CMK (cell line): ENCODE results near the gene GPHN.
"Not testable (repeated sequence)": the region's sequence is repeated elsewhere in the genome, so short reads cannot be mapped to it uniquely, and the experiment has no call there.

Experiments used
- DNase-seq: peaks from one replicate; pipeline ENCODE4 v3.0.0-alpha.2; 2010; ENCODE audit warnings: low read depth

Gene GPHN

DNA sequence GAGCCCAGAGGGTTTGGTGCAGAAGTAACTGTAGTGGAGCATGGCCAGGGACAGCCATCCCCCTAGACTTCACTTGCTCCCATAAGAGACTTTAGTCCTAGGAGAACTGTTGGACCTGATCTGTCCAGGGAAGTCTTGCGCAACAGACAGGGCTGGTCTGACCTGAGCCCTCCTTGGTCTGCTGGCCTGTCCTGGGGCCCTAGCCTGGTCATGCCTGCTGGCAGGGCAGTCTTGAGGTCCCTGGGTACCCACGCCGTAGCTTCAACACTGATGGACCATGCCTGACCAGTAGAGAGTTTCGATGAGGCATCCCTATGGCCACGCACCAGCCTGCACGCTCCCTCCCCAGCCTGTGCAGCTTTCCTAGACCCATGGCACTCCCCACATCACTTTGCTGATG, 305.7 kb downstream of the GPHN start:
- no peak for DNase-seq

DNA sequence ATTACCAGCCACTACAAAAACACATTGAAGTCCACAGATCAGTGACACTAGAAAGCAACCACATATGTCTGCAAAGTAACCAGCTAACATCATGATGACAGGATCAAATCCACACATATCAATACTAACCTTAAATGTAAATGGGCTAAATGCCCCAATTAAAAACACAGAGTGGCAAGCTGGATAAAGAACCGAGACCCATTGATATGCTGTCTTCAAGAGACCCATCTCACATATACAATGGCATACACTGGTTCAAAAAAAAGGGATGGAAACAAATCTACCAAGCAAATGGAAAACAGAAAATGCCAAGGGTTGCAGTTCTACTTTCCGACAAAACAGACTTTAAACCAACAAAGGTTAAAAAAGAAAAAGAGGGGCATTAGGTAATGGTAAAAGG, 307.7 kb downstream of the GPHN start:
- no peak for DNase-seq

DNA sequence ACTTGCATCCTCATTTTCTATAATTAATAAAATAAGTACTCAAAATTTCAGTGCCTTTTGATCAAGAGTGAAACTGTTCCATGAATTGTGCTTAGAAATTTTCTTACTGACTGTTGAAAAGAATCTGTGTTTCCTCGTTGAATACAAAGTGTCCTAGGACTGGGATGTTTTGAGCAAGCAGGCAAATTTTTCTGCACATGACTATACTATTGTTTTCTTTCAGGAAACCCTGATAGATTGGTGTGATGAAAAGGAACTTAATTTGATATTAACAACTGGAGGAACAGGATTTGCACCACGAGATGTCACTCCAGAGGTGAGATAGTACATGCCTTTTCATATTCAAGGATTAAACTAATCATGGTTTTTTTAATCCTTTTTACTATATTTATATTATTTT, 316.3 kb downstream of the GPHN start:
- DNase-seq, result no peak

GRCh38 chr14:66827182-66827581, 319.2 kb downstream of the GPHN start:
- no peak for DNase-seq

GRCh38 chr14:66831173-66831572, 323.2 kb downstream of the GPHN start:
- no peak for DNase-seq

DNA sequence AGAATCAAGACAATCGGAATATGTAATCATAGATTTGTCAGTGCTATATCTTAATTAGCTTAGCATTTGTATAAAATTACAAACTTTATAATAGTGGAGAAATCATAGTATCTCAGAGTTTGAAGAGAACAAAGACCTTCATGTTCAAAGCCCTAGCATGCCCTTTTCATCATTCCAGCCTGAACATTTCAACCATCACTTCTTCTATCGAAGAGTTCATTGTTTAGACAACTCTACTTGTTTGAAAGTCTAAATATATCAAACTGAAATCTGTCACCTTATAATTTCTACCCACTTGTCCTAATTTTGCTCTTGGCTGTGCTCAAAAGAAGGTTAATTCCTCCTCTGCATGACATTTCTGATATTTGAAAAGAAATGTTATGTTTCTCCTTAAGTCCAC, 325.9 kb downstream of the GPHN start:
- no peak for DNase-seq

DNA sequence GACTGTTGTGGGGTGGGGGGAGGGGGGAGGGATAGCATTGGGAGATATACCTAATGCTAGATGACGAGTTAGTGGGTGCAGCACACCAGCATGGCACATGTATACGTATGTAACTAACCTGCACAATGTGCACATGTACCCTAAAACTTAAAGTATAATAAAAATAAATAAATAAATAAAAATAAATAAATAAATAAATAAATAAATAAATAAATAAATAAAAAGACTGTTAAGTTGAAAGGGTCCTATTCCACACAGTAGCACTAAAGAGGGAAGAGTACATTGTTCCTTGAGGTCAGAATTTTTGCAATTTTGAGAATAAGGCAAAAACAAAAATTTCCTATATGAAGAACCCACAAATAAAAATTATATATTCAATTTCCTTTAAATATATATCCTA, 329.5 kb downstream of the GPHN start:
- not testable (repeated sequence) for DNase-seq

- DNase-seq, result no peak
Measured at GRCh38 chr14:66842911-66843512, 335.1 kb downstream of the GPHN start.

DNA sequence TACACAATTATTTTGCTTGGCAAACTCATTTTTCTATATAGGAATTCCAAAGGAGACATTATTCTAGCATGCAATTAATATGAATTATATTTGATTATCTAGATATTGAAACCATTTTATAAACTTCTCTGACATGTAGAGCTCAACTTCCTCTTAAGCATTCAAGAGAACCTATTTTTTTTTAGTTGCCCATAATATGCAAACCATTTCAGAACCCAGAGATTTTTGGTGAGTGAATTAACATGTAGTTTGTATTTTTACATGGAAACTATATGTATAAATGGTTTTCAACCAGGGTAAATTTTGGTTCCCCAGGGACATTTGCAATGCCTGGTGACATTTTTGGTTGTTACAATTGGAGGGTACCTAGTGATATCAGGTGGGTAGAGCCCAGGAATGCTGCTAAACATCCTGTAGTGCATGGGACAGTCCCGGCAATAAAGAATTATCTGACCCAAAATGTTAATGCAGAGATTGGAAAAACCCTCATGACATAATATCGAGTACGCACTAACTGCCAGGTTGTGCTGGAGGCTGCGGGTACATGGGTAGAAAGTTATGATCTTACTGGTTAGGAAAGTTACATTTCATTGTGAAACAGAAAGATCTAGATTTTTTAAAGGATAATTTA, 342.4 kb downstream of the GPHN start:
- DNase-seq, result no peak

DNA sequence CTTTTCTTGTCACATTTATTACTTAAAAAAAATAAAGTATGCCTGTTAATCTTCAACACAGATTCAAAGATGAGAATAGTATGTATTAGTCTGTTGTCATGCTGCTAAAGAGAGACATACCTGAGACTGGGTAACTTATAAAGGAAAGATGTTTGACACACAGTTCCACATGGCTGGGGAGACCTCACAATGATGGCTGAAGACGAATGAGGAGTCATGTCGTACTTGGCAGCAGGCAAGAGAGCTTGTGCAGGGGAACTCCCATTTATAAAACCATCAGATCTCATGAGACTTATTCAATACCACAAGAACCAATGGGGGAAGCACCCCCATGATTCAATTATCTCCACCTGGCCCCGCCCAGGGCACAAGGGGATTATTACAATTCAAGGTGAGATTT, 345.4 kb downstream of the GPHN start:
- no peak for DNase-seq

DNA sequence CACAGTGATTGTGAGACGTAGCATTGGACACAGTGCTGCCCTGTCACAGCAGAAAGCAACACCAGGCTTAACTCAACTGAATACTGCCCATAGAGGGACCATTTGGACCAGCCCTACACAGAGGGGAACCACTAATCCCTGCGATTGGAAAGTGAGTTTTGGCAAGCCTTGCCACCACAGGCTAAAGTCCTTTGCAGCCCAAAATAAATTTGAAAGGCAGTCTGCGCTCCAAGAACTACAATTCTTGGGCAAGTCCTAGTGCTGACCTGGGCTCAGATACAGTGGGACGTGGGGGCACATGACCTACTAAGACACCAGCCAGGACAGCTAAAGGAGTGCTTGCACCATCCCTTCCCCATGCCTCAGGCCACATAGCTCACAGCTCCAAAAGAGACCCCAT, 349.9 kb downstream of the GPHN start:
- DNase-seq, result no peak

DNA sequence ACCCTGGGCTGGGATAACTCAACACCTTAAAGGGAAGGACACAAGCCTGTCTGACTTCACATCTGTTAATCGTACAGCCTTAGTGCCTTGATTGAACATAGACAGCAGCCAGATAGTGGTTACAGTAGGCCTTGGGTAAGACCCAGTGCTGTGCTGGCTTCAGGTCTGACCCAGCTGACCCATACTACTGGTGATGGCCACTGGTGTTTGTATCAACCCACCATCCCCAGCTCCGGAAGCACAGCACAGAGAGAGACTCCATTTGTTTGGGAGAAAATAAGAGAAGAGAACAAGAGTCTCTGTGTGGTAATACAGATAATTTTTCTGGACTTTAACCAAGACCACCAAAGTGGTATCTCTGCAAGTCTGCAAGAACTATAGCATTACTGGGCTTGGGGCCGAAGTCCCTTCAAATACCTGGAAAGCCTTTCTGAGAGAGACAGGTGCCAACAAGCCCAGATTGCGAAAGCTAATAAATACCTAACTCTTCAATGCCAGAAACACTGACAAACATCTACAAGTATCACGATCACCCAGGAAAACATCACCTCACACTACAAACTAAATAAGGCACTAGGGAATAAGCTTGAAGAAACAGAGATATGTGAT, 351.2 kb downstream of the GPHN start:
- no peak for DNase-seq

DNA sequence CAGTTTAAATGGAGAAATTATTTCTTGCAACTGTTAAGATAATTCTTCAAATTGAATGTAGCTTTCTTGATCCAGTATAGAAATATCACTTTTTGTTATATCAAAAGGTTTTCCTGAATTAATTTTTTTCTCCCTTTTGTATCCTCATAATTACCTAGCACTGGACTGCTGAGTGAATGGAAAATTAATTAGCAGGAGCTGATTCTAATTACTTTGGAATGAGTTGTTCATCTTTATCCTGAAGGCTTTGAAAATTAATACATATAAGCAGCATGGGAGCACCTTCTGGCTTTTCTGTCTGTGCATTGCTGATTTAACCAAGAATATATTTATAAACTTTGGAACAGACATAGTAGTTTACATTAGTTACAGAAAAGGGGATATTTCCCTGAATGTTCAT, 373.6 kb downstream of the GPHN start:
- no peak for DNase-seq

- DNase-seq, result no peak
Measured at GRCh38 chr14:66884149-66884548, 376.2 kb downstream of the GPHN start.

DNA sequence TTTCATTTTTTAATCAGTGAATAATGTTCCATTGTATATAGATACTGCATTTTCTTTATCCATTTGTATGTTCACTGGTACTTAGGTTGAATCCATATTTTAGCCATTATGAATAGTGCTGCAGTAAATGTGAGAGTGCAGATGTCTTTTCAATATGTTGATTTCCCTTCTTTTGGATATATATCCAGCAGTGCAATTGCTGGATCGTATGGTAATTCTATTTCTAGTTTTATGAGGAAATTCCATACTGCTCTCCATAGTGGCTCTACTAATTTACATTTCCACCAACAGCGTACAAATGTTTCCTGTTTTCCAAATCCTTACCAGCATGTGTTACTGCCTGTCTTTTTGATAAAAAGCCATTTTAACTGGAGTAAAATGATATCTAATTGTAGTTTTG, 392.8 kb downstream of the GPHN start:
- no peak for DNase-seq

GRCh38 chr14:66910311-66910840, 402.4 kb downstream of the GPHN start:
- no peak for DNase-seq

DNA sequence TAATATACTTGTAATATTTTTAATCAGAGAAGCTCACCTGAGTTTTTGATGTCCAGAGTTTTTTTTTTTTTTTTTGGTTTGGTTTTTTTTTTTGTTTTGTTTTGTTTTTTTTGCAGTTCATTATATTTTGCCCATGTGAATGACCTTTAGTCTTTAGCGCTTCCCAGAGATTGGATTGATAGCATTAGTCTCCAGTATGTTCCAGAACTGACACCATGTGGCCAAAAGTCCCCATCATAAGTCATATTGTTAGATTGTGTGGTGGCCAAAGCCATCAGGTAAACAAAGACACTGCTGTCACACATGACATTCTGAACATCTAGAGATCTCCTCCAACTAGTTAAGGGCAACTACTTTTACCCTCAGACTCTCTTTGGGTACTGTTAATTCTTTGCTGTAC, 408.5 kb downstream of the GPHN start:
- no peak for DNase-seq

- no peak for DNase-seq
Measured at GRCh38 chr14:66918527-66918926, 410.6 kb downstream of the GPHN start.

DNA sequence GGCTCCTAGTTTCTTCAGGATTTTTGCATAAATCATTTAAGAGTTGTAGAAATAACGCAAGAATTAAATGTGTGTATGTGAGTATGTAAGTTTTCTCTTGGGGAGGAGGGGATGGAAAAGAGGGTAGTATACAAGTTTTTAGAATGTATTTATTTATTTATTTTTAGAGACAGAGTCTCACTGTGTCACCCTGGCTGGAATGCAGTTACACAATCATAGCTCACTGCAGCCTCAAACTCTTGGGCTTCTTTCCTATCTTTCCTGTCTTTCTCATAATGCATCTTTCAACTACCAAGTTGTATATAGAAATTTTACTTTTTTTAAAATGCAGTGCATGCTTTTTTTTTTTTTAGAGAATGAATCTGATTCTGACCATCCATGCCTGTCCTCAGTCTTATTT, 412.2 kb downstream of the GPHN start:
- no peak for DNase-seq

- DNase-seq, result no peak
Measured at GRCh38 chr14:66923251-66923650, 415.3 kb downstream of the GPHN start.

DNA sequence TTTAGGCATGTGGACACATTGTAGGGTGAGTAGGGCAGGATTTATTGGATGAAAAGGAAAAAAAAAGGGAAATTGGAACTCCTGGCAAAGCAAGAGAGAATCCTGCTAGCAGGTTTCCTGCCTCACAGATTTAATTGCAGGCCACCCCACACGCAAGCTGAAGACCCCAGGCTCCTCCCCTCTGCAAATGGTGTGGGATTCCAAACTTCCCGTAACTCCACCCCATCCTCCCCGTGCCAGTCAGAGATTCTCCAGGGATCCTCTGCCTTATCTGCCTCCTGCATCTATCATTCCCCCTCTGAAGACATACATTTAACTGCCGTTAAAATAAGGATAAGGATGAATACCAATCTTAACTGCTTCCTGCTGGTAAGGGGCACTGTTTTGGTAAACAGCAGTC, 431.5 kb downstream of the GPHN start:
- no peak for DNase-seq

GRCh38 chr14:66944872-66945271, 436.9 kb downstream of the GPHN start:
- DNase-seq, result no peak

DNA sequence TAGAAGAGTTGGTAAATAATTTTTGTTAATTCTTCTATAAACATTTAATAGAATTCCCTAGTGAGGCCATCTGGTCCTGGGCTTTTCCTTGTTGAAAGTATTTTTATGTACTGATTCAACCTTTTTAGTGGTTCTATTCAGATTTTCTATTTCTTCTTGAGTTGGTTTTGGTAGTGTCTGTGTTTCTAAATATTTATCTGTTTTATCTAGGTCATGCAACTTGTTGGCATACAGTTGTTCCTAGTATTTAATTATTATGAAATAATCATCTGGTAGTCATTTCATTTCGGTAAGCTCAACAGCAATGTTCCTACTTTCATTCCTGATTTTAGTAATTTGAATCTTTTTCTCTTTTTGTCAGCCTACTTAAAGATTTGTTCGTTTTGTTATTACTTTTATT, 447.2 kb downstream of the GPHN start:
- no peak for DNase-seq
